Activated T-helper 2 cell treated with anti-CD3 and anti-CD28 coated beads, Interferon-gamma antibody, Interleukin-2, Interleukin-4, amounts not matched to agents 10 μg/mL and 5 μg/mL and 100 μg/mL, durations not matched to agents 14 hours and 24 hours and 36 hours (primary cell): ENCODE data around the gene FTL. TPM values are rescaled to one million over a fixed set of nuclear protein-coding genes. Genes with fewer than 3 reads are reported as not detected.
A peak's percentile ranks its signal among the peaks of the same experiment; 100 is the strongest.

Source experiments
- DNase-seq: peaks from one replicate; pipeline ENCODE4 v3.0.0; 2021; ENCODE audit warnings: low spot score
- H3K27ac Mint-ChIP-seq: one replicate; pipeline ENCODE4 v1.8.0; 2021; ENCODE audit warnings: mixed read lengths
- H3K27me3 Mint-ChIP-seq: one replicate; pipeline ENCODE4 v1.8.0; 2021; ENCODE audit warnings: low read depth, mixed read lengths
- H3K36me3 Mint-ChIP-seq: one replicate; pipeline ENCODE4 v1.8.0; 2021; ENCODE audit warnings: low read depth, mixed read lengths
- H3K4me1 Mint-ChIP-seq: one replicate; pipeline ENCODE4 v1.8.0; 2021; ENCODE audit warnings: low read depth, mixed read lengths
- H3K4me3 Mint-ChIP-seq: one replicate; pipeline ENCODE4 v1.8.0; 2021; ENCODE audit warnings: low read depth, mild to moderate bottlenecking, moderate library complexity, mixed read lengths
- H3K9me3 Mint-ChIP-seq: one replicate; pipeline ENCODE4 v1.8.0; 2021; ENCODE audit warnings: mixed read lengths
- intact Hi-C: fragments of 100-400 bp; cut with micrococcal nuclease; formaldehyde crosslinking; loops from one replicate; pipeline ENCODE4 v1.15.1; 2023
- total RNA-seq: library from RNA; stranded (reverse); gene quantifications from 2 replicates; pipeline ENCODE4 v1.2.3, GENCODE V29; 2022

Gene FTL
- total RNA-seq, 1 donor from 2014 or later = 658 TPM

GRCh38 chr19:48928164-48929025 is 36.7 kb upstream of the FTL start:
- Mint-ChIP-seq H3K36me3 (no peaks in the 10 kb centered on the region), H3K27me3 (peaks cover 3% of the 10 kb centered on the region), H3K4me1 (peaks cover 7% of the 10 kb centered on the region), H3K9me3 (no peaks in the 10 kb centered on the region), H3K27ac (no peak overlapping the region), H3K4me3 (no peak overlapping the region)
- no peak for DNase-seq
- intact Hi-C loops = no loop called here

- H3K4me1 Mint-ChIP-seq = peaks cover 9% of the 10 kb centered on the region
- intact Hi-C loops = no loop called here
Measured at GRCh38 chr19:48933382-48933932, 31.7 kb upstream of the FTL start, which contains the start of gene DHDH. TSS of gene DHDH (plus strand) at chr19:48933699. CDS start at chr19:48933722, 23 bp downstream.

GRCh38 chr19:48934837-48935236 is 30.3 kb upstream of the FTL start:
- H3K27me3 Mint-ChIP-seq = peaks cover 3% of the 10 kb centered on the region
- DNase-seq = no peak
- H3K36me3 Mint-ChIP-seq = no peaks in the 10 kb centered on the region
- peaks cover 9% of the 10 kb centered on the region for H3K4me1 Mint-ChIP-seq
- intact Hi-C loops = no loop called here
- H3K27ac Mint-ChIP-seq = no peak overlapping the region
- H3K9me3 Mint-ChIP-seq = no peaks in the 10 kb centered on the region
- H3K4me3 Mint-ChIP-seq = no peak overlapping the region

More at GRCh38 chr19:48933382-48933932, 31.7 kb upstream of the FTL start, which contains the start of gene DHDH:
- peak; percentile 82 for DNase-seq
- Mint-ChIP-seq H3K27me3 (peaks cover 3% of the 10 kb centered on the region), H3K4me3 (peak within 1 kb of the TSS; percentile 80), H3K36me3 (no peaks in the 10 kb centered on the region), H3K9me3 (no peaks in the 10 kb centered on the region), H3K27ac (peak within 1 kb of the TSS; percentile 13)

- no peak overlapping the region for H3K27ac Mint-ChIP-seq
- intact Hi-C loops = no loop called here
- no peaks in the 10 kb centered on the region for H3K36me3 Mint-ChIP-seq
- peaks cover 9% of the 10 kb centered on the region for H3K4me1 Mint-ChIP-seq
- peaks cover 3% of the 10 kb centered on the region for H3K27me3 Mint-ChIP-seq
- H3K4me3 Mint-ChIP-seq = no peak overlapping the region
- no peak for DNase-seq
- peaks cover under 1% of the 10 kb centered on the region for H3K9me3 Mint-ChIP-seq
Measured at GRCh38 chr19:48935864-48936263, 29.2 kb upstream of the FTL start.

GRCh38 chr19:48938256-48938655 is 26.9 kb upstream of the FTL start:
- Mint-ChIP-seq H3K27ac (no peak overlapping the region), H3K4me3 (no peak overlapping the region), H3K9me3 (peaks cover 7% of the 10 kb centered on the region), H3K36me3 (no peaks in the 10 kb centered on the region), H3K27me3 (peaks cover under 1% of the 10 kb centered on the region), H3K4me1 (peaks cover 7% of the 10 kb centered on the region)
- intact Hi-C loops = no loop called here
- DNase-seq = no peak

DNA sequence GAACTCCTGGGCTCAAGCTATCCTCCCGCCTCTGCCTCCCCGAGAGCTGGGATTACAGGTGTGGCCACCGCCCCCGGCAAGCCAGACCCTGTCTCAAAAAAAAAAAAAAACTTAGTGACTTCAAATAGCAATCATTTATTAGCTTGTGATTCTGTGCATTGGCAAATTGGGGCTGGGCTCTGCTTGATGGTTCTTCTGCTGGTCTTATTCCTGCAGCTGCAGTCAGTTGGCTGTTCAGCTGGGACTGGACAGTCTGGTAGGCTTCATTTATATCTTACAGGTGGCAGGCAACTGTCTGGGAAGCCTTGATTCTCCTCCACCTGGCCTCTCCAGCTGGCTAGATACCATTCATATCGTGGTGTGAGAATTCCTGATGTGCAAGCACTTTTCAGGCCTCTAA is 24.2 kb upstream of the FTL start:
- Mint-ChIP-seq H3K27me3 (no peaks in the 10 kb centered on the region), H3K27ac (no peak overlapping the region), H3K36me3 (no peaks in the 10 kb centered on the region), H3K9me3 (peaks cover 7% of the 10 kb centered on the region), H3K4me3 (no peak overlapping the region), H3K4me1 (no peaks in the 10 kb centered on the region)
- DNase-seq = no peak
- intact Hi-C loops = no loop called here

DNA sequence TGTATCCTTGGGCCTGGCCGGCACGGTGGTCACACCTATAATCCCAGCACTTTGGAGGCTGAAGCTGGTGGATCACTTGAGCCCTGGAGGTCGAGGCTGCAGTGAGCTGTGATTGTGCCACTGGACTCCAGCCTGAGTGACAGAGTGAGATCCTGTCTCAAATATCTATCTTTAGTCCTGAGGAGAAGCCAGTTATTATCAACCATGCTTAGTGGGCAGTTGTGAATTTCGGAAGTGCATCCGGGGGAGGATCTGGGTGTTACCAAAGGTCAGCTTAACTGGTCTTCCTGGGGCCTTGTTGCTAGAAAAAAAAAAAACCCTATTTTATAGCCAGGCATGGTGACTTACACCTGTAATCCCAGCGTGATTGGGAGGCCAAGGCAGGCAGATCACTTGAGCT is 22.0 kb upstream of the FTL start:
- Mint-ChIP-seq H3K27ac (no peak overlapping the region), H3K4me1 (no peaks in the 10 kb centered on the region), H3K4me3 (no peak overlapping the region), H3K36me3 (no peaks in the 10 kb centered on the region), H3K27me3 (no peaks in the 10 kb centered on the region), H3K9me3 (peaks cover 16% of the 10 kb centered on the region)
- intact Hi-C loops = no loop called here
- DNase-seq = no peak

DNA sequence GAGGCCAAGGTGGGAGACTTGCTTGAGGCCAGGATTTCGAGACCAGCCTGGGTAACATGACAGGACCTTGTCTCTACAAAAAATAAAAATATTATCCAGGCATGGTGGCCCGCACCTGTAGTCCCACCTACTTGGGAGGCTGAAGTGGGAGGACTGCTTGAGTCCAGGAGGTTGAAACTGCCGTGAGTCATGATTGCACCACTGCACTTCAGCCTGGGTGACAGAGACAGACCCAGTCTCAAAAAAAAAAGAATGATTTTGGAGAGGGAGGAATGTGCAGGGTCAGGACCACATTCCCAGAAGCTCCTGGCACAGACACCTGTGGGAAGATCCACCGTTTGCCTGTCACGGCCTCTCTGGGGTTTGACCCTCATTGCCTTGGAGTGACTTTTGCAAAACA is 19.7 kb upstream of the FTL start:
- no peaks in the 10 kb centered on the region for H3K27me3 Mint-ChIP-seq
- no peak overlapping the region for H3K4me3 Mint-ChIP-seq
- no peak overlapping the region for H3K27ac Mint-ChIP-seq
- DNase-seq = no peak
- peaks cover 24% of the 10 kb centered on the region for H3K9me3 Mint-ChIP-seq
- H3K4me1 Mint-ChIP-seq = no peaks in the 10 kb centered on the region
- no peaks in the 10 kb centered on the region for H3K36me3 Mint-ChIP-seq
- intact Hi-C loops = no loop called here

GRCh38 chr19:48945817-48946216 is 19.3 kb upstream of the FTL start:
- H3K4me1 Mint-ChIP-seq = no peaks in the 10 kb centered on the region
- H3K4me3 Mint-ChIP-seq = no peak overlapping the region
- no peak overlapping the region for H3K27ac Mint-ChIP-seq

DNA sequence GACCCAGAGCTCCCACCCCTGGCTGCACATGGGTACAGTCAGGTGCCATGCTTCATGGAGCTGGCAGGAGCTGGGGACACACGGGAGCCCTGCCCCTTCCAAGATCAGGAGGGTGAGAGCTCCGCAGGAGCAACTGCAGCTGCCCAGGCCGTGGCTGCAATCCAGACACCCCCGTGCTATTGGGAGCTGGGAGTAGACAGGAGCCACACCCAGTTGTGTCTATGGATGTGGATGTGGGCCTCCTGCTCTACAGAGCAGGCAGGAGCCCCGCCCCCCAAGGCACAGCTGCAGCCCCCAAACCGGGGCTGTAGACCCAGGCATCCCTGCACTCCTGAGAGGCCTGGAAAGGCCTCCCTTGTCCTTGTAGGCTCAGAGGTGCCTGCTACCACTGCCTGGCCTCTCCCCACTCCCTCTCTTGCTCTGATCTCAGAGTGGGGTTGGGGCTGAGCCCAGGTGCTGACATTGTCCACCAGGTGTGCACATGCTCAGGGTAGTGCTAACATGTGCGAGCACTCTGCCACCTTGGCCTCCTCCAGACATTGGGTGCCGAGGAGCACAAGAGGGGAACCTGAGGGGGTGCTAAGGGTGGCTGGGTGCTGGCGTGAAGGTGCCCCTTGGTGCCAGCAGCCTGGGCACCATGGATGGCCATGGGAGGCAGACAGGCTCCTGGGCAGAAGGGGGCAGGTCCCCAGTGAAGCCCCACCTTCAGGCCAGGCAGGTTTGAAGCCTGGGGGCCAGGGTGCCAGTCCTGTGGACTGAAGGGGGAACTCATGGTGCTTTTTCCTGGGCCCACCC is 18.4 kb upstream of the FTL start:
- H3K27me3 Mint-ChIP-seq = no peaks in the 10 kb centered on the region
- no peak overlapping the region for H3K27ac Mint-ChIP-seq
- DNase-seq = no peak
- H3K4me3 Mint-ChIP-seq = no peak overlapping the region
- H3K9me3 Mint-ChIP-seq = peaks cover 17% of the 10 kb centered on the region
- H3K36me3 Mint-ChIP-seq = no peaks in the 10 kb centered on the region
- intact Hi-C loops = no loop called here
- H3K4me1 Mint-ChIP-seq = no peaks in the 10 kb centered on the region

More at GRCh38 chr19:48945817-48946216, 19.3 kb upstream of the FTL start:
- intact Hi-C loops = no loop called here
- Mint-ChIP-seq H3K27me3 (no peaks in the 10 kb centered on the region), H3K36me3 (no peaks in the 10 kb centered on the region), H3K9me3 (peaks cover 24% of the 10 kb centered on the region)
- no peak for DNase-seq

DNA sequence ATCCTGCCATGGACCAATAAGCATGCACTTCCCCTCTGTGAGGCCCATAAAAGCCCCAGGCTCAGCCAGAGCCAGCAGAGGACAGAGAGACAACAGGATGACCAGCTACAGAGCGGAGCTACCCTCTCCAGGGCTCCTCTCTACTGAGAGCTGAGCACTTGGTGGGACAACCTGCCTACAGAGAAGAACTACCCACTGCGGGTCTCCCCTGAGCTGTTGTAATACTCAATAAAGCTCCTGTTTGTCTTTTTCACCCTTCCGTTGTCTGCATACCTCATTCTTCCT is 17.9 kb upstream of the FTL start:
- DNase-seq = no peak
- H3K36me3 Mint-ChIP-seq = no peaks in the 10 kb centered on the region
- peaks cover 17% of the 10 kb centered on the region for H3K9me3 Mint-ChIP-seq
- H3K27ac Mint-ChIP-seq = no peak overlapping the region
- intact Hi-C loops = no loop called here
- H3K27me3 Mint-ChIP-seq = no peaks in the 10 kb centered on the region
- H3K4me1 Mint-ChIP-seq = no peaks in the 10 kb centered on the region
- no peak overlapping the region for H3K4me3 Mint-ChIP-seq

- DNase-seq = no peak
- H3K36me3 Mint-ChIP-seq = peaks cover under 1% of the 10 kb centered on the region
- H3K9me3 Mint-ChIP-seq = peaks cover 17% of the 10 kb centered on the region
- H3K27me3 Mint-ChIP-seq = no peaks in the 10 kb centered on the region
- peaks cover 5% of the 10 kb centered on the region for H3K4me1 Mint-ChIP-seq
- no peak overlapping the region for H3K4me3 Mint-ChIP-seq
- intact Hi-C loops = no loop called here
- H3K27ac Mint-ChIP-seq = no peak overlapping the region
Measured at GRCh38 chr19:48950159-48950558, 14.9 kb upstream of the FTL start.
